HepG2 (cell line): ENCODE results near the gene NEDD4. TPM values are rescaled to one million over a fixed set of nuclear protein-coding genes. Genes with fewer than 3 reads are reported as not detected.

Experiments used
- ATAC-seq: fragments of 200-7000 bp; cut with Tn5 transposase; 3 replicates; pipeline ENCODE4 v1.9.1; 2020; ENCODE audit warnings: mild to moderate bottlenecking, moderate library complexity
- BruUV-seq: library from RNA; stranded (reverse); fragments of 400-500 nt; replicated peaks from 2 replicates; lab custom pipeline; 2021; lab: Mats Ljungman, UMichigan
- CTCF ChIA-PET: fragments of 300-600 bp; formaldehyde crosslinking; extraction: SDS; loops from one replicate; lab custom pipeline; 2021; ENCODE audit warnings: low total read pairs, inconsistent platforms, low intra/inter-chr PET ratio; lab: Yijun Ruan, JAX
- POLR2A ChIA-PET: fragments of 350-600 bp; sonication (Branson Sonifier 250); formaldehyde crosslinking; loops from one replicate; lab custom pipeline; 2020; ENCODE audit warnings: antibody characterized with exemption, inconsistent platforms; lab: Yijun Ruan, JAX
- DNase-seq: peaks from one replicate; pipeline ENCODE4 v3.0.0-alpha.2; 2015; ENCODE audit warnings: low spot score
- FAIRE-seq: peaks from 3 replicates; lab custom pipeline; 2011; peaks lifted over from hg19 to GRCh38; lab: Jason Lieb, UNC
- H2AFZ ChIP-seq: one replicate; pipeline ENCODE4 v1.6.1; 2011; ENCODE audit warnings: low read length, inconsistent platforms
- H3K27ac ChIP-seq: fragments of 300-600 bp; 3 replicates; pipeline ENCODE4 v1.8.0; 2011; ENCODE audit warnings: mixed run types, mild to moderate bottlenecking, mixed read lengths, low read length, inconsistent platforms; ENCODE audit not compliant: insufficient read depth; ENCODE audit errors: extremely low read length
- H3K27me3 ChIP-seq, 2 experiments: fragments of 200-600 bp in 1 of 2; 2 replicates in 1 of 2; 3 replicates in 1 of 2; pipeline versions ENCODE4 v1.6.0 to v1.8.0; 2011; ENCODE audit warnings: low read length in 2 of 2, mild to moderate bottlenecking in 2 of 2, moderate library complexity in 2 of 2, inconsistent platforms in 1 of 2; ENCODE audit not compliant: insufficient read depth in 2 of 2, control insufficient read depth in 1 of 2
- H3K36me3 ChIP-seq, 2 experiments: fragments of 200-600 bp in 1 of 2; replicated peaks in 1 of 2; 2 replicates in 1 of 2; 3 replicates in 1 of 2; pipeline versions ENCODE4 v1.5.1 to v1.8.0; 2011; ENCODE audit warnings: low read length in 2 of 2, inconsistent platforms in 1 of 2; ENCODE audit not compliant: insufficient read depth in 2 of 2, control insufficient read depth in 1 of 2
- H3K4me1 ChIP-seq: 2 replicates; pipeline ENCODE4 v1.5.1; 2012; ENCODE audit warnings: low read length, inconsistent platforms; ENCODE audit not compliant: insufficient read depth
- H3K4me2 ChIP-seq: 2 replicates; pipeline ENCODE4 v1.6.0; 2011; ENCODE audit warnings: low read depth, low read length, inconsistent platforms
- H3K4me3 ChIP-seq, 3 experiments: fragments of 200-600 bp in 1 of 3; sonication (generic), shearing (Covaris generic) in 1 of 3; replicated peaks in 1 of 3; 2 replicates each; pipeline ENCODE4 v1.5.1; 2011 to 2016; ENCODE audit warnings: low read length in 3 of 3, inconsistent platforms in 2 of 3, low read depth in 2 of 3, mild to moderate bottlenecking in 2 of 3, control low read depth in 1 of 3, mixed read lengths in 1 of 3; ENCODE audit not compliant: insufficient read depth in 1 of 3
- H3K79me2 ChIP-seq: one replicate; pipeline ENCODE4 v1.6.1; 2011; ENCODE audit warnings: low read length, inconsistent platforms; ENCODE audit not compliant: insufficient read depth
- H3K9ac ChIP-seq: 2 replicates; pipeline ENCODE4 v1.6.0; 2011; ENCODE audit warnings: mild to moderate bottlenecking, low read depth, low read length, inconsistent platforms; ENCODE audit not compliant: insufficient read depth
- H3K9me3 ChIP-seq: 2 replicates; pipeline ENCODE4 v1.5.1; 2012; ENCODE audit warnings: mild to moderate bottlenecking, low read length
- H4K20me1 ChIP-seq: 2 replicates; pipeline ENCODE4 v1.6.0; 2011; ENCODE audit warnings: inconsistent platforms, mild to moderate bottlenecking, low read length, moderate library complexity; ENCODE audit not compliant: insufficient read depth
- CBFB ChIP-seq: sonication (generic); formaldehyde crosslinking; IDR thresholded peaks from 2 replicates; pipeline ENCODE4 v1.4.0; 2020; ENCODE audit warnings: missing genetic modification reagents
- GABPA ChIP-seq, 2 experiments: IDR thresholded peaks; 2 replicates each; pipeline ENCODE4 v1.6.1; 2011 to 2016; ENCODE audit warnings: low read depth in 2 of 2, low read length in 1 of 2, missing biosample characterization in 1 of 2, missing genetic modification characterization in 1 of 2
- HMG20B ChIP-seq: conservative IDR thresholded peaks from 2 replicates; pipeline ENCODE4 v1.6.1; 2016; ENCODE audit warnings: missing genetic modification reagents, missing compliant biosample characterization
- MEF2D ChIP-seq: sonication (generic); formaldehyde crosslinking; IDR thresholded peaks from 2 replicates; pipeline ENCODE4 v1.5.1; 2020; ENCODE audit warnings: mild to moderate bottlenecking, missing genetic modification reagents
- PHF21A ChIP-seq: sonication (generic); formaldehyde crosslinking; IDR thresholded peaks from 2 replicates; pipeline ENCODE4 v1.5.0; 2020; ENCODE audit warnings: mild to moderate bottlenecking, missing genetic modification reagents
- PRMT3 ChIP-seq: sonication (generic); formaldehyde crosslinking; IDR thresholded peaks from 2 replicates; pipeline ENCODE4 v1.8.1; 2022; ENCODE audit warnings: low read depth, mild to moderate bottlenecking, moderate library complexity, missing genetic modification reagents, borderline replicate concordance
- REL ChIP-seq: sonication (generic); formaldehyde crosslinking; conservative IDR thresholded peaks from 2 replicates; pipeline ENCODE4 v1.8.0; 2022; ENCODE audit warnings: mild to moderate bottlenecking, missing genetic modification reagents, moderate library complexity
- SSRP1 ChIP-seq: IDR thresholded peaks from 2 replicates; pipeline ENCODE4 v1.6.1; 2016; ENCODE audit warnings: control low read depth
- STAG1 ChIP-seq: sonication (generic); formaldehyde crosslinking; IDR thresholded peaks from 2 replicates; pipeline ENCODE4 v1.4.0; 2020; ENCODE audit warnings: missing genetic modification reagents
- U2AF2 ChIP-seq: fragments of 200-400 bp; formaldehyde crosslinking; IDR thresholded peaks from 2 replicates; pipeline ENCODE4 v1.6.1; 2017; ENCODE audit warnings: low read depth, mild to moderate bottlenecking, low read length
- ZIK1 ChIP-seq: sonication (generic); formaldehyde crosslinking; IDR thresholded peaks from 2 replicates; pipeline ENCODE4 v1.5.0; 2020; ENCODE audit warnings: mild to moderate bottlenecking, low read depth, missing genetic modification reagents, borderline replicate concordance
- ZNF235 ChIP-seq: sonication (generic); formaldehyde crosslinking; IDR thresholded peaks from 2 replicates; pipeline ENCODE4 v1.8.1; 2023; ENCODE audit warnings: mild to moderate bottlenecking, missing genetic modification reagents, borderline replicate concordance
- ZNF263 ChIP-seq: sonication (generic); formaldehyde crosslinking; IDR thresholded peaks from 2 replicates; pipeline ENCODE4 v1.4.0; 2020; ENCODE audit warnings: missing genetic modification reagents
- ZNF264 ChIP-seq: sonication (generic); formaldehyde crosslinking; IDR thresholded peaks from 2 replicates; pipeline ENCODE4 v1.4.0; 2020; ENCODE audit warnings: missing genetic modification reagents
- ZNF496 ChIP-seq: sonication (generic); formaldehyde crosslinking; IDR thresholded peaks from 2 replicates; pipeline ENCODE4 v1.8.1; 2023; ENCODE audit warnings: mild to moderate bottlenecking, moderate library complexity, missing genetic modification reagents; ENCODE audit not compliant: insufficient replicate concordance
- ZNF607 ChIP-seq: sonication (generic); formaldehyde crosslinking; IDR thresholded peaks from 2 replicates; pipeline ENCODE4 v1.5.1; 2020; ENCODE audit warnings: missing genetic modification reagents, mild to moderate bottlenecking, borderline replicate concordance
- ZNF746 ChIP-seq: sonication (generic); formaldehyde crosslinking; IDR thresholded peaks from 2 replicates; pipeline ENCODE4 v1.8.0; 2022; ENCODE audit warnings: mild to moderate bottlenecking, missing genetic modification reagents
- WGBS: methylation state at CpG from one replicate; pipeline ENCODE4 v1.1.6; 2017; ENCODE audit warnings: low lambda C conversion rate; 5-methylcytosine and 5-hydroxymethylcytosine counted together
- in situ Hi-C: cut with HindIII; loops from 2 replicates; pipeline ENCODE4 v1.10.0; 2017; ENCODE audit warnings: low pct_unique_long_range_greater_than_20kb; ENCODE audit not compliant: extremely low pct_ligation_motif_present
- intact Hi-C: fragments of 100-400 bp; cut with micrococcal nuclease; formaldehyde crosslinking; loops from one replicate; pipeline ENCODE4 v1.10.0; 2022; ENCODE audit not compliant: unreplicated experiment
- polyA plus RNA-seq, 8 experiments: library from polyadenylated mRNA; depleted of rRNA in 3 of 8; stranded (reverse) in 7 of 8; unstranded in 1 of 8; fragments of >200 nt; fragmentation: Illumina TruSeq in 4 of 8; extraction: Trizol in 4 of 8; gene quantifications; 2 replicates each; pipeline versions ENCODE4 v1.2.1 to v1.2.3, GENCODE V29; 2011 to 2016; ENCODE audit warnings: low read depth in 4 of 8, missing spikeins in 1 of 8, mixed read lengths in 1 of 8; ENCODE audit not compliant: insufficient read depth in 1 of 8
- total RNA-seq, 5 experiments: library from RNA; depleted of rRNA; stranded (reverse); fragments of >200 nt; fragmentation: Illumina TruSeq; extraction: Trizol; gene quantifications; 2 replicates each; pipeline ENCODE4 v1.2.3, GENCODE V29; 2016; ENCODE audit warnings: low read depth in 1 of 5
- TF ChIP-seq, protein P1 (sequence below): sonication (generic); formaldehyde crosslinking; conservative IDR thresholded peaks from 2 replicates; pipeline ENCODE4 v1.4.0; 2020; ENCODE audit warnings: mild to moderate bottlenecking, missing genetic modification reagents, moderate library complexity
- TF ChIP-seq, protein P2 (sequence below): sonication (generic); formaldehyde crosslinking; IDR thresholded peaks from 2 replicates; pipeline ENCODE4 v1.4.0; 2020; ENCODE audit warnings: mild to moderate bottlenecking, low read depth, missing genetic modification reagents
- TF ChIP-seq, protein P3 (sequence below): sonication (generic); formaldehyde crosslinking; IDR thresholded peaks from 2 replicates; pipeline ENCODE4 v1.4.0; 2020; ENCODE audit warnings: missing genetic modification reagents, borderline replicate concordance

NEDD4 gene
- total and polyA plus RNA-seq, 2 of the 13 experiments (the other 11 are each of a cell fraction or from before 2014, with no cell fraction given), result 10.4 to 13.0 TPM

DNA sequence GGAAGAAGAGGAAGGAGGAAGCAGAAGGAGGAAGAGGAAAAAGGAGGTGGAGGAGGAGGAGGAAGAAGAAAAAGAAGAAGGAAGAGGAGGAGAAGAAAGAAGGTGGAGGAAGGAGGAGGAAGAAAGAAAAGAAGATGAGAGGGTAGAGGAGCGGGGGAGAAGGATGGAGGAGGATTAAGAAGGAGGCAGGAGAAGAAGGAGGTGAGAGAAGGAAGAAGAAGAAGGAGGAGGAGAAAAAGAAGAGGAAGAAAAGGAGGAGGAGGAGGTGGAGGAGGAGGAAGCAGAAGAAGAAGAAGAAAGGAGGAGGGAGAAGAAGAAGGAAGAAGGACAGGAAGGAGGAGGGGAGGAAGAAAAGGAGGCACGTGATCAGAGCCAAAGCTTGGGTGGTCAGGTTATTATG lies 213.1 kb downstream of the NEDD4 start:
- in situ Hi-C loops, result no loop called here
- peaks cover 0 to 2% of the 10 kb centered on the region in 2 experiments; a peak in 2 of 5 replicates for H3K27me3 ChIP-seq
- TF ChIP-seq U2AF2, result no peak
- no peak for TF ChIP-seq MEF2D (CRISPR knock-in tag)
- TF ChIP-seq ZNF235 (CRISPR knock-in tag), result no peak
- TF ChIP-seq HMG20B, result no peak
- no peak for TF ChIP-seq ZIK1 (CRISPR knock-in tag)
- no peak for TF ChIP-seq CBFB
- TF ChIP-seq PHF21A (CRISPR knock-in tag), result no peak
- no peak for TF ChIP-seq ZNF496 (CRISPR knock-in tag)
- TF ChIP-seq STAG1 (CRISPR knock-in tag), result no peak
- TF ChIP-seq ZNF607 (CRISPR knock-in tag), result no peak
- TF ChIP-seq ZNF264 (CRISPR knock-in tag), result no peak
- TF ChIP-seq, protein P1, sequence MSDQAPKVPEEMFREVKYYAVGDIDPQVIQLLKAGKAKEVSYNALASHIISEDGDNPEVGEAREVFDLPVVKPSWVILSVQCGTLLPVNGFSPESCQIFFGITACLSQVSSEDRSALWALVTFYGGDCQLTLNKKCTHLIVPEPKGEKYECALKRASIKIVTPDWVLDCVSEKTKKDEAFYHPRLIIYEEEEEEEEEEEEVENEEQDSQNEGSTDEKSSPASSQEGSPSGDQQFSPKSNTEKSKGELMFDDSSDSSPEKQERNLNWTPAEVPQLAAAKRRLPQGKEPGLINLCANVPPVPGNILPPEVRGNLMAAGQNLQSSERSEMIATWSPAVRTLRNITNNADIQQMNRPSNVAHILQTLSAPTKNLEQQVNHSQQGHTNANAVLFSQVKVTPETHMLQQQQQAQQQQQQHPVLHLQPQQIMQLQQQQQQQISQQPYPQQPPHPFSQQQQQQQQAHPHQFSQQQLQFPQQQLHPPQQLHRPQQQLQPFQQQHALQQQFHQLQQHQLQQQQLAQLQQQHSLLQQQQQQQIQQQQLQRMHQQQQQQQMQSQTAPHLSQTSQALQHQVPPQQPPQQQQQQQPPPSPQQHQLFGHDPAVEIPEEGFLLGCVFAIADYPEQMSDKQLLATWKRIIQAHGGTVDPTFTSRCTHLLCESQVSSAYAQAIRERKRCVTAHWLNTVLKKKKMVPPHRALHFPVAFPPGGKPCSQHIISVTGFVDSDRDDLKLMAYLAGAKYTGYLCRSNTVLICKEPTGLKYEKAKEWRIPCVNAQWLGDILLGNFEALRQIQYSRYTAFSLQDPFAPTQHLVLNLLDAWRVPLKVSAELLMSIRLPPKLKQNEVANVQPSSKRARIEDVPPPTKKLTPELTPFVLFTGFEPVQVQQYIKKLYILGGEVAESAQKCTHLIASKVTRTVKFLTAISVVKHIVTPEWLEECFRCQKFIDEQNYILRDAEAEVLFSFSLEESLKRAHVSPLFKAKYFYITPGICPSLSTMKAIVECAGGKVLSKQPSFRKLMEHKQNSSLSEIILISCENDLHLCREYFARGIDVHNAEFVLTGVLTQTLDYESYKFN (CRISPR knock-in tag), result no peak
- no peak for TF ChIP-seq SSRP1 (CRISPR knock-in tag)
- TF ChIP-seq REL (CRISPR knock-in tag), result no peak
- TF ChIP-seq, protein P2, sequence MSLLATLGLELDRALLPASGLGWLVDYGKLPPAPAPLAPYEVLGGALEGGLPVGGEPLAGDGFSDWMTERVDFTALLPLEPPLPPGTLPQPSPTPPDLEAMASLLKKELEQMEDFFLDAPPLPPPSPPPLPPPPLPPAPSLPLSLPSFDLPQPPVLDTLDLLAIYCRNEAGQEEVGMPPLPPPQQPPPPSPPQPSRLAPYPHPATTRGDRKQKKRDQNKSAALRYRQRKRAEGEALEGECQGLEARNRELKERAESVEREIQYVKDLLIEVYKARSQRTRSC, result no peak
- TF ChIP-seq ZNF263, result no peak
- TF ChIP-seq GABPA (IDR thresholded peaks at IDR 0.05; ENCODE audit: low read depth, low read length), result no peak
- no peak for TF ChIP-seq GABPA (CRISPR knock-in tag; IDR thresholded peaks at IDR 0.05; ENCODE audit: low read depth)
- TF ChIP-seq, protein P3, sequence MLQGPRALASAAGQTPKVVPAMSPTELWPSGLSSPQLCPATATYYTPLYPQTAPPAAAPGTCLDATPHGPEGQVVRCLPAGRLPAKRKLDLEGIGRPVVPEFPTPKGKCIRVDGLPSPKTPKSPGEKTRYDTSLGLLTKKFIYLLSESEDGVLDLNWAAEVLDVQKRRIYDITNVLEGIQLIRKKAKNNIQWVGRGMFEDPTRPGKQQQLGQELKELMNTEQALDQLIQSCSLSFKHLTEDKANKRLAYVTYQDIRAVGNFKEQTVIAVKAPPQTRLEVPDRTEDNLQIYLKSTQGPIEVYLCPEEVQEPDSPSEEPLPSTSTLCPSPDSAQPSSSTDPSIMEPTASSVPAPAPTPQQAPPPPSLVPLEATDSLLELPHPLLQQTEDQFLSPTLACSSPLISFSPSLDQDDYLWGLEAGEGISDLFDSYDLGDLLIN (CRISPR knock-in tag), result no peak
- no peak for TF ChIP-seq ZNF746 (CRISPR knock-in tag)
- no peak for TF ChIP-seq PRMT3 (CRISPR knock-in tag)
- DNase-seq (no peak), FAIRE-seq (no peak), ATAC-seq (no peak)
- no peaks in the 10 kb centered on the region for H3K9me3 ChIP-seq
- POLR2A ChIA-PET, result interaction anchor here (0.7 kb wide), 1 partner anchor 11 kb away, joined by 4 read pairs; no protein-coding TSS in a partner anchor
- intact Hi-C loops, result no loop called here
- no peaks in the 10 kb centered on the region for H3K79me2 ChIP-seq
- no peaks in the 10 kb centered on the region for H3K36me3 ChIP-seq
- BruUV-seq, result no TSS peak
- no peak overlapping the region for H3K9ac ChIP-seq
- no peaks in the 10 kb centered on the region for H4K20me1 ChIP-seq
- H3K27ac ChIP-seq, result no peak overlapping the region
- H3K4me3 ChIP-seq, result no peak overlapping the region
- CTCF ChIA-PET, result no interaction called here
- no peak overlapping the region for H3K4me2 ChIP-seq
- no peak overlapping the region for H2AFZ ChIP-seq
- no peaks in the 10 kb centered on the region for H3K4me1 ChIP-seq
- 9% methylated on average over 1 of the region's 2 CpGs for WGBS
